GM12864 (cell line): ENCODE data around the gene CCL17.
A peak's percentile ranks its signal among the peaks of the same experiment; 100 is the strongest.

ENCODE experiments used
- DNase-seq: peaks from one replicate; pipeline ENCODE4 v3.0.0-alpha.2; 2011; ENCODE audit warnings: low read depth
- H3K4me3 ChIP-seq: 2 replicates; pipeline ENCODE4 v1.5.1; 2011; ENCODE audit warnings: mild to moderate bottlenecking, low read depth, low read length, control low read depth
- CTCF ChIP-seq: IDR thresholded peaks from 2 replicates; pipeline ENCODE4 v1.5.1; 2011; ENCODE audit warnings: low read depth, mild to moderate bottlenecking, moderate library complexity, low read length, control low read depth, inconsistent platforms; ENCODE audit errors: missing control alignments

The CCL17 gene

GRCh38 chr16:57384248-57385070 lies 20.1 kb upstream of the CCL17 start:
- no peak overlapping the region for H3K4me3 ChIP-seq
- no peak for TF ChIP-seq CTCF
- DNase-seq = no peak

GRCh38 chr16:57385083-57385482 lies 19.5 kb upstream of the CCL17 start:
- H3K4me3 ChIP-seq = no peak overlapping the region
- TF ChIP-seq CTCF = no peak
- no peak for DNase-seq

GRCh38 chr16:57386381-57386951 lies 18.1 kb upstream of the CCL17 start:
- H3K4me3 ChIP-seq = no peak overlapping the region
- DNase-seq = no peak
- TF ChIP-seq CTCF = no peak

GRCh38 chr16:57387598-57388354 lies 16.8 kb upstream of the CCL17 start:
- no peak for DNase-seq
- TF ChIP-seq CTCF = no peak
- no peak overlapping the region for H3K4me3 ChIP-seq

- no peak overlapping the region for H3K4me3 ChIP-seq
- DNase-seq = peak; percentile 62
- TF ChIP-seq CTCF = no peak
Measured at GRCh38 chr16:57388359-57389086, 16.0 kb upstream of the CCL17 start.

- H3K4me3 ChIP-seq = no peak overlapping the region
- no peak for TF ChIP-seq CTCF
- DNase-seq = no peak
Measured at GRCh38 chr16:57389087-57389468, 15.5 kb upstream of the CCL17 start.
